HEK293T (cell line): Measurements from ENCODE around the gene KAT5.
A peak's percentile ranks its signal among the peaks of the same experiment; 100 is the strongest.

ENCODE experiments used
- CTCF ChIA-PET: fragments of 350-600 bp; formaldehyde crosslinking; extraction: SDS; loops from one replicate; lab custom pipeline; 2021; ENCODE audit warnings: antibody characterized with exemption, inconsistent platforms; lab: Yijun Ruan, JAX
- POLR2A ChIA-PET: fragments of 350-600 bp; formaldehyde crosslinking; extraction: SDS; loops from one replicate; lab custom pipeline; 2020; ENCODE audit warnings: antibody characterized with exemption, inconsistent platforms; lab: Yijun Ruan, JAX
- DNase-seq: peaks from one replicate; pipeline ENCODE4 v3.0.0; 2012; ENCODE audit warnings: mixed read lengths; ENCODE audit errors: extremely low spot score
- ARNT ChIP-seq: fragments of 450-650 bp; IDR thresholded peaks from 2 replicates; pipeline ENCODE4 v1.6.1; 2017; ENCODE audit warnings: mild to moderate bottlenecking
- BHLHE40 ChIP-seq: fragments of 450-650 bp; IDR thresholded peaks from 2 replicates; pipeline ENCODE4 v1.6.1; 2016; ENCODE audit warnings: mild to moderate bottlenecking, moderate library complexity, borderline replicate concordance
- CTBP1 ChIP-seq: fragments of 450-650 bp; IDR thresholded peaks from 2 replicates; pipeline ENCODE4 v1.6.1; 2016; ENCODE audit warnings: borderline replicate concordance
- ELF4 ChIP-seq: fragments of 450-650 bp; IDR thresholded peaks from 2 replicates; pipeline ENCODE4 v1.6.1; 2017; ENCODE audit warnings: antibody characterized with exemption
- FOXA1 ChIP-seq: fragments of 450-650 bp; IDR thresholded peaks from 2 replicates; pipeline ENCODE4 v1.6.1; 2016; ENCODE audit warnings: mild to moderate bottlenecking
- FOXK2 ChIP-seq: fragments of 450-650 bp; IDR thresholded peaks from 2 replicates; pipeline ENCODE4 v1.6.1; 2016; ENCODE audit warnings: mild to moderate bottlenecking
- FOXM1 ChIP-seq: fragments of 450-650 bp; IDR thresholded peaks from 2 replicates; pipeline ENCODE4 v1.6.1; 2017; ENCODE audit warnings: mild to moderate bottlenecking, borderline replicate concordance
- HDGF ChIP-seq: fragments of 450-650 bp; IDR thresholded peaks from 2 replicates; pipeline ENCODE4 v1.6.1; 2017; ENCODE audit warnings: antibody characterized with exemption, borderline replicate concordance
- L3MBTL2 ChIP-seq: fragments of 450-650 bp; conservative IDR thresholded peaks from 2 replicates; pipeline ENCODE4 v1.6.1; 2016; ENCODE audit warnings: mild to moderate bottlenecking
- LEF1 ChIP-seq: fragments of 450-650 bp; IDR thresholded peaks from 2 replicates; pipeline ENCODE4 v1.6.1; 2017; ENCODE audit warnings: mild to moderate bottlenecking, borderline replicate concordance
- NFRKB ChIP-seq: fragments of 450-650 bp; IDR thresholded peaks from 2 replicates; pipeline ENCODE4 v1.6.1; 2016; ENCODE audit warnings: mild to moderate bottlenecking, moderate library complexity
- PKNOX1 ChIP-seq: fragments of 450-650 bp; IDR thresholded peaks from 2 replicates; pipeline ENCODE4 v1.6.1; 2016
- SP1 ChIP-seq: fragments of 450-650 bp; IDR thresholded peaks from 2 replicates; pipeline ENCODE4 v1.6.1; 2017
- SUZ12 ChIP-seq: fragments of 450-650 bp; IDR thresholded peaks from 2 replicates; pipeline ENCODE4 v1.6.1; 2016; ENCODE audit warnings: mild to moderate bottlenecking
- TARDBP ChIP-seq: fragments of 450-650 bp; IDR thresholded peaks from 2 replicates; pipeline ENCODE4 v1.6.1; 2016
- ZNF384 ChIP-seq: fragments of 450-650 bp; IDR thresholded peaks from 2 replicates; pipeline ENCODE4 v1.6.1; 2016

The KAT5 gene

GRCh38 chr11:65714433-65714832 lies 2.4 kb downstream of the KAT5 start:
- TF ChIP-seq FOXK2 (no peak), SP1 (no peak), SUZ12 (no peak), ZNF384 (no peak), ELF4 (no peak), L3MBTL2 (no peak)
- no peak for DNase-seq
- ChIA-PET CTCF (no interaction called here), POLR2A (interaction anchor here (0.8 to 0.9 kb wide), 2 partner anchors 52 to 338 kb away, joined by 3 read pairs; partner anchors contain the start of gene RELA)

GRCh38 chr11:65716302-65716701 lies 4.2 kb downstream of the KAT5 start:
- no peak for TF ChIP-seq ELF4
- no peak for DNase-seq
- ChIA-PET CTCF (no interaction called here), POLR2A (no interaction called here)

GRCh38 chr11:65716774-65717405 lies 4.8 kb downstream of the KAT5 start:
- CTCF ChIA-PET = interaction anchor here (0.5 kb wide), 1 partner anchor 337 kb away, joined by 5 read pairs; no protein-coding TSS in a partner anchor
- no peak for TF ChIP-seq SP1
- DNase-seq = no peak
- POLR2A ChIA-PET = interaction anchor here (1.2 kb wide), 1 partner anchor 63 kb away, joined by 4 read pairs; no protein-coding TSS in a partner anchor

GRCh38 chr11:65717906-65718305 lies 5.9 kb downstream of the KAT5 start:
- POLR2A ChIA-PET = interaction anchor here (0.6 to 2.0 kb wide), 6 partner anchors 10 to 170 kb away, joined by 3 to 6 read pairs (median 3); partner anchors contain the start of gene FIBP
- DNase-seq = no peak
- CTCF ChIA-PET = no interaction called here
- no peak for TF ChIP-seq L3MBTL2

GRCh38 chr11:65718531-65718930 lies 6.5 kb downstream of the KAT5 start:
- no peak for DNase-seq
- ChIA-PET CTCF (no interaction called here), POLR2A (interaction anchor here (1.2 to 2.7 kb wide), 8 partner anchors 9 to 170 kb away, joined by 3 to 23 read pairs (median 8); partner anchors contain the start of genes FIBP, MUS81 and PCNX3)
- no peak for TF ChIP-seq CTBP1
- no peak for TF ChIP-seq TARDBP
- no peak for TF ChIP-seq ARNT
- no peak for TF ChIP-seq NFRKB
- no peak for TF ChIP-seq FOXM1
- TF ChIP-seq HDGF = no peak
- no peak for TF ChIP-seq L3MBTL2
- TF ChIP-seq LEF1 = no peak
- TF ChIP-seq SP1 = no peak
- no peak for TF ChIP-seq SUZ12
- TF ChIP-seq BHLHE40 = no peak

GRCh38 chr11:65718964-65719492 lies 7.0 kb downstream of the KAT5 start:
- no peak for DNase-seq
- POLR2A ChIA-PET = interaction anchor here (0.8 to 2.7 kb wide), 16 partner anchors 7 to 183 kb away, joined by 3 to 37 read pairs (median 6); partner anchors contain the start of genes CCDC85B, FIBP, KAT5 and MUS81
- CTCF ChIA-PET = interaction anchor here (0.7 to 1.2 kb wide), 3 partner anchors 10 to 99 kb away, joined by 3 to 6 read pairs (median 4); no protein-coding TSS in a partner anchor
- TF ChIP-seq BHLHE40 = no peak
- no peak for TF ChIP-seq CTBP1
- no peak for TF ChIP-seq HDGF
- no peak for TF ChIP-seq NFRKB
- TF ChIP-seq ELF4 = no peak
- no peak for TF ChIP-seq TARDBP
- TF ChIP-seq L3MBTL2 = no peak
- TF ChIP-seq FOXM1 = no peak
- TF ChIP-seq SP1 = no peak
- no peak for TF ChIP-seq ARNT
- TF ChIP-seq FOXA1 = no peak

GRCh38 chr11:65719871-65720210 lies 7.8 kb downstream of the KAT5 start:
- peak; percentile 22 for DNase-seq
- CTCF ChIA-PET = interaction anchor here (0.7 to 1.4 kb wide), 4 partner anchors 8 to 98 kb away, joined by 3 to 6 read pairs (median 5); partner anchors contain the start of gene KAT5
- TF ChIP-seq FOXK2 = no peak
- TF ChIP-seq FOXM1 = no peak
- TF ChIP-seq SP1 = no peak
- 0 out of 2 replicates have a peak, but pooled peaks have one; percentile 63 for TF ChIP-seq HDGF
- no peak for TF ChIP-seq SUZ12
- POLR2A ChIA-PET = interaction anchor here (0.6 to 2.7 kb wide), 24 partner anchors 8 to 183 kb away, joined by 3 to 37 read pairs (median 4); partner anchors contain the start of genes CCDC85B, FIBP, KAT5 and MUS81

GRCh38 chr11:65720211-65720934 lies 8.3 kb downstream of the KAT5 start, which contains the start of gene RNASEH2C:
Gene RNASEH2C (minus strand): TSS chr11:65720798. CDS start chr11:65720758, 40 bp downstream.
- DNase-seq = peak; percentile 85
- CTCF ChIA-PET = interaction anchor here (0.8 to 1.4 kb wide), 4 partner anchors 9 to 60 kb away, joined by 3 to 6 read pairs (median 5); partner anchors contain the start of gene KAT5
- no peak for TF ChIP-seq LEF1
- TF ChIP-seq ZNF384 = no peak
- TF ChIP-seq L3MBTL2 = peak; percentile 85
- no peak for TF ChIP-seq PKNOX1
- no peak for TF ChIP-seq FOXK2
- no peak for TF ChIP-seq SUZ12
- 0 out of 2 replicates have a peak, but pooled peaks have one; percentile 23 for TF ChIP-seq ELF4
- no peak for TF ChIP-seq BHLHE40
- no peak for TF ChIP-seq TARDBP
- POLR2A ChIA-PET = interaction anchor here (0.6 to 2.7 kb wide), 25 partner anchors 8 to 298 kb away, joined by 3 to 37 read pairs (median 4); partner anchors contain the start of genes AP5B1, CCDC85B, FIBP and KAT5
